ENCODE results near the gene ILF3.

Gene ILF3

GRCh38 chr19:10706990-10707389 is 52.8 kb downstream of the ILF3 start:
- no peak for DNase-seq

GRCh38 chr19:10707440-10707839 is 53.3 kb downstream of the ILF3 start:
- no peak for DNase-seq

GRCh38 chr19:10708291-10708690 is 54.1 kb downstream of the ILF3 start:
- DNase-seq: no peak

DNA sequence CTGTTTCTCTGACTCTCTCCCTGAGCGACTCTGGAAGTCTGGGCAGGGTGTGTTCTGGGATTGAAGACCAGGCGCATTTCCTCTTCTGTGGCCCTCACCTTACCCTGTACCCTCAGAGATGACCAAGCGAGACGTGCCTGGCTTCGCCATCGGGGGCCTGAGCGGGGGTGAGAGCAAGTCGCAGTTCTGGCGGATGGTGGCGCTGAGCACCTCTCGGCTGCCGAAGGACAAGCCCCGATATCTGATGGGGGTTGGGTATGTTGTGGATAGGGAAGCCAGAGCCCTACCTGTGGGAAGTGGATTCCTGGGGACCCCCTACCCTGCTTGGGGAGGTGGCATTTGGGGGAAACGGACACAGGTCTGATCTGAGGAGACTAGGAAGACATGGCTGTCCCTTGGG is 57.9 kb downstream of the ILF3 start:
- no peak for DNase-seq

GRCh38 chr19:10712754-10713153 is 58.6 kb downstream of the ILF3 start:
- no peak for DNase-seq

- DNase-seq: no peak
Observed at GRCh38 chr19:10713317-10713716, 59.2 kb downstream of the ILF3 start.

- no peak for DNase-seq
Observed at GRCh38 chr19:10717054-10717355, 62.9 kb downstream of the ILF3 start.

DNA sequence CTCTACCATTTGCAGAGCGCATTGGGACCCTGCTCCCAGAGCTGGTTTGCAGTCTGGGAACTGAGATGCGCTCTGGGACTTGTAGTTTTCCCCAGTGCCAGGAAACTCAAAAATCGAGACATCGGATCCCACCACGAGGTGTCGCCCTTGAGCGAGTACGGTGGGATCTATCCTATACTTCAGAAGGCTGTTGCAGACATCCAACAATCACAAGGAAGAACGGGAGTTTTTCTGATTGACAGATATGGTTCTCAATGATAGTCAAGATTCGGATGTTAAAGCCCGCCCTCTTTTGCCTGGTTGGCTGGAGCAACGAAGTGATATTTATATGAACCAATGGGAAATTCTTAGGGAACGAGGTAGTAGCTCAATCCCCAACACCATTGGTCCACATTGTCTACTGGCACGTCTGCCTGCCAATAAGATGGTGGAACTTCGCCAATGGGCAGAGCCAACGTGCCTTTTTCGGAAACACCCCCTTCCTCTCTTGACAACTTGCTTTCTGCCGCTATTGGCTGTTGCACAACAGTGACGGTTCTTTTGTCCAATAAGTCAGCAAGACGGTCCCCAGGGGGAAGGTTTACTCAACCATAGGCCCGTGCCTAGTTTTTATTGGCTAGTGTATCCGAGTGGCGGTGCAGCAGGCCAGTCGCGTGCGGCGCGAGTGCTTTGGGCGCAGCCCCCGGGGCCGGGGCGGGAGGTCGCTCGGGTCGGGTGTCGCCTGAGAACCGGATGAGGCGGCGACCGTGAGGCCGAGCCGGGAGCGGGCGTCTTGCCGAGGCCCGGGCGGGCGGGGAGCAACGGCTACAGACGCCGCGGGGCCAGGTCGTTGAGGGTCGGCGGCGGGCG is 63.4 kb downstream of the ILF3 start, which contains the start of gene DNM2:
TSS of gene DNM2 (plus strand) at position 724 of the 849 bp plus-strand sequence. CDS start 164 bp downstream, outside the sequence.
- DNase-seq: peak; percentile 98

DNA sequence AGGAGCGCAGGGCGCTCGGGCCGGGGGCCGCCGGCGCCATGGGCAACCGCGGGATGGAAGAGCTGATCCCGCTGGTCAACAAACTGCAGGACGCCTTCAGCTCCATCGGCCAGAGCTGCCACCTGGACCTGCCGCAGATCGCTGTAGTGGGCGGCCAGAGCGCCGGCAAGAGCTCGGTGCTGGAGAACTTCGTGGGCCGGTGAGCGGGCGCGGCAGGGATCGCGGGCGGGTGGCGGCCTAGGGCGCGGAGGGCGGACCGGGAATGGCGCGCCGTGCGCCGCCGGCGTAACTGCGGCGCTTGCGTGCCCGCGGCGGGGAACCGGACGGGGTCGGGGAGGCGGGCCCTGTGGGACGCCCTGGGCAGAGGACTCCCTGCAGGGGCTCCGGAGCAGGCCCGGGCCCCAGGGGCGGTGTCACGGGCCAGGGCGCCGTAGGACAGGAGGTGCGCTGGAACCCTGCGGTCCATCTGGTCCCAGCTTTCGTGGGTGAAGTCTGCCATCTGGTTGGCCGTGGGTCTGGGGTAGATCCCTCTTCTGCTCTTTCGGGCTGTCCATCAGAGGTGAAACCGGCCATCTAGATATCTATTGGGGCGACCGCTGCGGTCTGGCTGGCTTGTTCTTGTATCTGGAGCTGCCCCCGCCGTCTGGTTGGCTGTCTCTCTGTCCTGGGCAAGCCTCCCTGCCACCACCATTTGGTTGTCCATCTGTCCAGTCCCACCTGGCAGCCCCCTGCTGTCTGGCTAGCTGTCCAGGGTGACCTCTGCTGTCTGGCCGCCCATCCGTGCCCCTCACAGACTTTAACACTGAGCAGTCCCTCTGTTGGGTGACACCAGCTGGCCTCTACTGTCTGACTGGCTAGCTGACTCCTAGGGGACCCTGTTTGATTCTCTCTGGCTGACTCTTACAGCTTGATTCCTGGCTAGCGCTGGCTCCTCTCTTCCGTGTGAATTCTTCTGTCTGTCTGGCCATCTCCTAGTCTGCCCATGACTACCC is 64.4 kb downstream of the ILF3 start:
- no peak for DNase-seq

GRCh38 chr19:10719466-10719961 is 65.4 kb downstream of the ILF3 start:
- DNase-seq: no peak

DNA sequence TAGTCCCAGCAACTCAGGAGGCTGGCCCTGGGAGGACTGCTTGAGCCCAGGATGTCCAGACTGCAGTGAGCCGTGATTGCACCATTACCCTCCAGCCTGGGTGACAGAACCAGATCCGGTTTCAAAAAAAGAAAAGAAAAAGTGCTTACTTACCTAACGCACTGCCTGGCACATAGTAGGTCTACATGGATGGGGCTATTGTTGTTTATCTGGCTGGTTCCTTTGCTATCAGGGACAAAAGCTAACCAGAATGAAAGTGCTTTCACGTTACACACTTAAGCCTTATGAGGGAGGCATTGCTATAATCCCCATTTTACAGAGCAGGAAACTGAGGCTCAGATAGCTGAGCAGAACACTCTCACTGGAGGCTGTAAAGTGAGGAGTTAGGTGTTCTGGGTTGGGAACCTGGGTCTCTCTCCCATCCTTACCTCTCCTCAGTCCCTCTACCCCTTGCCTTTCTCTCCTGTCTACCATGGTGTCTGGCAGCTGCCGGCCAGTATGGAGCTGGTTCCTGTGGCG is 66.5 kb downstream of the ILF3 start:
- DNase-seq: no peak

DNA sequence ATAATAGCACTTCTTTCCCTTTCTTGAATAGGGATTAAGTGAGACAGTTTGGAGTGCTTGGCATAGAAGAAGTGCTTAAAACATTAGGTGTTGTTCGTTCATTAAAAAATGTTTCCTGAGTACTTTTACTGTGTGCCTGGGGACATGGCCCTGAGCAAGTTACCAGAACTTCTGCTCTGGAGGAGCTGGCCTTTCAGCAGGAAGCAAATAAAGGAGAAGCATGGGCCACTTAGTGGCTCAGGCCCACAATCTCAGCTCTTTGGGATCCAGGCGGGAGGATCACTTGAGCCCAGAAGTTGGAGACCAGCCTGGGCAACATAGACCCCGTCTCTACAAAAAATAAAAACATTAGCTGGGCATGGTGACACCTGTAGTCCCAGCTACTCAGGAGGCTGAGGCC is 69.4 kb downstream of the ILF3 start:
- no peak for DNase-seq

- DNase-seq: no peak
Observed at GRCh38 chr19:10724573-10725071, 70.5 kb downstream of the ILF3 start.

- DNase-seq: no peak
Observed at GRCh38 chr19:10725415-10725814, 71.3 kb downstream of the ILF3 start.

DNA sequence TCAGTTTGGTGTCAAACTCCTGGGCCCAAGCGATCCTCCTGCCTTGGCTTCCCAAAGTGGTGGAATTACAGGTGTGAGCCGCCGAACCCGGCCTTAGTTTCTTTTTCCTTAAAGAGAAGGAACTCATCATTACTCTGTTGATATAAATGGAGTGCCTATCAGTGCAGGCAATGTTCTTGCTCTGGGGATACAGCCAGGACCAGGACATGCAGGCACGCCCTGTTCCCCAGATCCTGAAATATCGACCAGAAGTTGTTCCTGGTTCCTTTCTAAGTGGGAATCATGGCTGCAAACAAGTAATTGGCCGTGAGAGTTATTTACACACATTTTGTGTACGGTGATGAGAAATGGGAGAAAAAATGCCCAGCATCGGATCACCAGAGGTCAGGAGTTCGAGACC is 72.1 kb downstream of the ILF3 start:
- no peak for DNase-seq

- DNase-seq: peak; percentile 77
Observed at GRCh38 chr19:10727685-10728201, 73.6 kb downstream of the ILF3 start.

- no peak for DNase-seq
Observed at GRCh38 chr19:10729411-10729810, 75.3 kb downstream of the ILF3 start.

DNA sequence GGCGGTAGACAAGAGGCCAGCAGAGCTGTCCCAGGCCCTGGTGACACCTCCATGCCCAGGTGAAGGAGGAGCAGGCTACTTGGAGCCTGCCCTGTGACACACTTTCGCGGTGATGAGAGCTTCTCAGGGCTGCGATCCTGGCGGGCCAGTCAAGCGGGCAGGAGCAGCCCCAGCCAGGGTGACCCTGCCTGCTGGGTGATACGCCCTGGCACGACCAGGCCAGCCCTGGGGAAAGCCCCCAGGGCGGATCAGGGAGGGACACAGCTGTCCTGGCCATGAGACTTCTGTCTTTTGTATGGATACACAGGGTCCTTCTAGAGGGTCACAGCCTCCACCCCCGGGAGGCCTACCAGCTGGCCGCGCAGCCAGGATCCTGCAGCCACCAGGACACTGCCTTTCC is 76.8 kb downstream of the ILF3 start:
- no peak for DNase-seq

GRCh38 chr19:10735741-10736140 is 81.6 kb downstream of the ILF3 start:
- no peak for DNase-seq

GRCh38 chr19:10736189-10736588 is 82.0 kb downstream of the ILF3 start:
- no peak for DNase-seq

- no peak for DNase-seq
Observed at GRCh38 chr19:10736916-10737551, 82.9 kb downstream of the ILF3 start.

- no peak for DNase-seq
Observed at GRCh38 chr19:10737722-10738121, 83.6 kb downstream of the ILF3 start.

All from NCI-H2227 treated with DMSO at 0.1 percent for 48 hours (cell line).